AG10803 (cell line): Measurements from ENCODE around the gene CABP2.

Experiments
- DNase-seq: peaks from one replicate; pipeline ENCODE4 v3.0.0; 2010; ENCODE audit warnings: low read depth
- H3K4me3 ChIP-seq: 2 replicates; pipeline ENCODE4 v1.5.1; 2011; ENCODE audit warnings: mild to moderate bottlenecking, low read length, control low read depth
- TF ChIP-seq, protein P1 (sequence below): conservative IDR thresholded peaks from 2 replicates; pipeline ENCODE4 v1.5.1; 2011; ENCODE audit warnings: mild to moderate bottlenecking, low read length, control low read depth, inconsistent platforms

CABP2 gene

DNA sequence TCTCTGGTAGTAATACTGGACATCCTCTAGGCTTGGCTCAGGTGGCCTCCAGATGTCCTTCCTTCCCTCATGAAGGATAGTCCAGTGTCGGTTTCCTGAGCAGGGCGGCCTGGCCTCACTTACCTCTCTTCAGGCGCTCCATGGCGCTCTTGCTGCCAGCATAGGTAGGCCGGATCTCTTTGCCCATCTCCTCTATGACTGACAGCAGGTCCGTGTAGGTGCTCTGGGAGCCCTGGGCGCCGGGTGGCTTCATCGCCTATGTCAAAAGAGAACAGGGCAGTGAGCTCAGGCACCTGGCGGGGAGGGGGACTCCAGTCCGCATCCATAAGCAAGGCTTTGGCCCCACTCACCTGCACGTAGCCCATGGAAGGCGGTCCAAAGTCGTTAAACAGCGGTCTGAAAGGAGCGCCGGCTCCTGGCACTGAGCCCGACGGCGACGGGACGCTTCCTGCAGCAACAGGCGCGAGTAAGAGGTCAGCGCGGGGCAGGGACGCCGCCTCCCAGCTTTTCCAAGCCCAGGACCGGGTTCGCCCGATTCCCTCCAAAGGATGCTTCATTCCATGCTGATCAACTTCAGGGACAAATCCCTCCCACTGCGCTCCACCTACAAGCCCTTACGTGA is 15.9 kb downstream of the CABP2 start:
- peak overlapping the region; percentile 77 for H3K4me3 ChIP-seq
- peak; percentile 64 for DNase-seq
- TF ChIP-seq, protein P1, sequence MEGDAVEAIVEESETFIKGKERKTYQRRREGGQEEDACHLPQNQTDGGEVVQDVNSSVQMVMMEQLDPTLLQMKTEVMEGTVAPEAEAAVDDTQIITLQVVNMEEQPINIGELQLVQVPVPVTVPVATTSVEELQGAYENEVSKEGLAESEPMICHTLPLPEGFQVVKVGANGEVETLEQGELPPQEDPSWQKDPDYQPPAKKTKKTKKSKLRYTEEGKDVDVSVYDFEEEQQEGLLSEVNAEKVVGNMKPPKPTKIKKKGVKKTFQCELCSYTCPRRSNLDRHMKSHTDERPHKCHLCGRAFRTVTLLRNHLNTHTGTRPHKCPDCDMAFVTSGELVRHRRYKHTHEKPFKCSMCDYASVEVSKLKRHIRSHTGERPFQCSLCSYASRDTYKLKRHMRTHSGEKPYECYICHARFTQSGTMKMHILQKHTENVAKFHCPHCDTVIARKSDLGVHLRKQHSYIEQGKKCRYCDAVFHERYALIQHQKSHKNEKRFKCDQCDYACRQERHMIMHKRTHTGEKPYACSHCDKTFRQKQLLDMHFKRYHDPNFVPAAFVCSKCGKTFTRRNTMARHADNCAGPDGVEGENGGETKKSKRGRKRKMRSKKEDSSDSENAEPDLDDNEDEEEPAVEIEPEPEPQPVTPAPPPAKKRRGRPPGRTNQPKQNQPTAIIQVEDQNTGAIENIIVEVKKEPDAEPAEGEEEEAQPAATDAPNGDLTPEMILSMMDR, result no peak

DNA sequence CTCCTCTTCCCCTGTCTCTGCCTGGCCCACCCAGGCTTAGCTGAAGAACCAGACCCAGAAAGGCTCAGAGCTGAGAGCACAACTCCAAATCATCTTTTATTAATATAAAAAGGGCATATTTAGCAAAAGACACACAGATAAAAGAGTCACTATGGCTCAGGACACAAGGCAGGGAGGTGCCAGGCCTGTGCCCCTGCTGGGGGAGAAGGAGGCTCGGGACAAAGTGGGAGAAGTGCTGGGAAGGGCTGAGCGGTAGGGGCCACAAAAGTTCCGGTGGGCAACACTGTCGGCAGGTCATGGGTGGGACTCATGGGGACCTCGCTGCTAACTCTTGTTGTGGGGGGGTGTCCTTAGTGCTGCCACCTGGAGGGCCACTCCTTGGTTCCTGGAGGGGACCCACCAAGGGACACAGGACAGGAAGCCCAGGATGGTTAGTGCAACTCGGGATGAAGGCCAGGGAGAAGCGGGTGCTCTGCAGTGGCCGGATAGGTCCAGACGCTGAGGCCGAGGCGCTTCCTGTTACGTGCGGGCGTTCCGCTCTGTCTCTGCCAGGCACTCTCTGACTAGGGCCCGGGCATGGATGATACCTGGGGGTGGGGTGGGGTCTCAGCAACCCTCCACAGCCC is 16.7 kb downstream of the CABP2 start:
- H3K4me3 ChIP-seq, result no peak overlapping the region; the same call in 1 of the 2 replicates
- no peak for DNase-seq
- TF ChIP-seq, protein P1, result no peak

DNA sequence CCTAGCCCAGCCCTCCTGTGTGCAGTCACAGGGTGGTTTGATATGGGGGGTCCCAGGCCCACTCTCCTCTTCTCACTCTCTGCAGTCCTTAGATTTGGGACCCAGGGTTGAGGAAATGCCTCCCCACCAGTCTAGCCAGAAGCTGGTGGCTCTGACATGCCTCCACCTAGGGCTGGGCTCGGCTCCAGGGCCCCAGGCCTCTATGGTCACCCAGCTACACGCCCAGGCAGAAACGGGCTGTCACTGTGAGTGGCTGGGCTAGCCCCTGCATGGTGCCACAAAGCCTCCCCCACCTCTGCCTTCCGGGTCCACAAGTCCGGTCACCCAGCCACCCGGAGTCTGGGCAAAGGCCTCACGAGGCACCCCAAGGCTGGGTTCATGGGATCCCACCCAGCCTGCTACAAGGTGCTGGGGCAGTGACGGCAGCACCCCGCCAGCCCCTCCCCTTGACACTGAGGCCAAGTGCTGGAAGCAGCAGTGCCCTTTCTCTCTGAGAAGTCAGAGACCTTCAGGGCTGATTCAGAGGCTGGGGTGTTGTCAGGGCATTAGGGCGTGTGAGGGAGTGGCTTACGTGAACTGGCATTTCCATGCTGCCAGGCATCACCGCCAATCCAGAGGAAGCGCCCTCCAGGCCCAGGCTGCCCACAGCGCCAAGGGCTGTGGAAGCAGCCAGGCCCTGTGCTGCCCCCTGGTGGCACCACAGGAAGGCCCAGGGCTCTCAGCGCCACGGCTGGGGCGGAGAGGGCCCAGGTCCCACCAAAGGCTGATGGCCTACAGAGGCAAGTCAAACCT is 17.4 kb downstream of the CABP2 start:
- TF ChIP-seq, protein P1, result peak; percentile 83
- peak overlapping the region; percentile 45 for H3K4me3 ChIP-seq
- peak; percentile 93 for DNase-seq

DNA sequence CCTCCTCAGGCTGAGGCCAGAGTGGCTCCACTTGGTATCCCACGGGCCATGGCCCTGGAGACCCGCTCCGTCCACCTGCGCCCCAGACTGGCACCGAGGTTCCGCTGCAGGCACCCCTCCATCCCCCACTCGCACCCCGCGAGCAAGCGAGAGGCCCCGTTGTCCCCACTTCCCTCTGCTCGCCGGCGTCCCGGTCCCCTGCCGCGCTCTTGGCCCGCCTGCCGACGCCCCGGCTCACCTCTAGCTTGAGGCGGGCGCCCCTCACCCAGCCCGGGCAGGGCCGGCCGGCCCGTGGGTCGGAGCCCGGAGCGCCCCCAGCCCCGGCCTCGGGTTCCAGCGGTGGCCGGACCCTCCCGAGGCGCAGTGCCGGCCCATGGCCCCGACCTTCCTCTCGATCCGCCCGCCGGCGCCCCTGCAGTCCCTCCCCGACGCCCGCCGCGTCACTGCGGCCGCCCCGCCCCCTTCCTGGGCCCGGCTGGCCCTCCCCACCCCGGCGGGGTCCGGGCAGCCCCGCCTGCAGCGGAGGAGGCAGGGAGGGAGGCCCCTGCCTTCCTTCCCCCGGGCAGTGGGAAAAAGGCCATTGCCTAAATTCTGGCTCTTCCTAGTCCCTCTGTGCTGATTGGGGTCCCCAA is 18.2 kb downstream of the CABP2 start, which contains the start of gene PITPNM1:
TSS of gene PITPNM1 (minus strand) at position 414 of the 632 bp plus-strand sequence. CDS start 1,183 bp downstream, outside the sequence.
- H3K4me3 ChIP-seq, result peak within 1 kb of the TSS; percentile 76
- DNase-seq, result peak; percentile 29
- TF ChIP-seq, protein P1, result no peak

DNA sequence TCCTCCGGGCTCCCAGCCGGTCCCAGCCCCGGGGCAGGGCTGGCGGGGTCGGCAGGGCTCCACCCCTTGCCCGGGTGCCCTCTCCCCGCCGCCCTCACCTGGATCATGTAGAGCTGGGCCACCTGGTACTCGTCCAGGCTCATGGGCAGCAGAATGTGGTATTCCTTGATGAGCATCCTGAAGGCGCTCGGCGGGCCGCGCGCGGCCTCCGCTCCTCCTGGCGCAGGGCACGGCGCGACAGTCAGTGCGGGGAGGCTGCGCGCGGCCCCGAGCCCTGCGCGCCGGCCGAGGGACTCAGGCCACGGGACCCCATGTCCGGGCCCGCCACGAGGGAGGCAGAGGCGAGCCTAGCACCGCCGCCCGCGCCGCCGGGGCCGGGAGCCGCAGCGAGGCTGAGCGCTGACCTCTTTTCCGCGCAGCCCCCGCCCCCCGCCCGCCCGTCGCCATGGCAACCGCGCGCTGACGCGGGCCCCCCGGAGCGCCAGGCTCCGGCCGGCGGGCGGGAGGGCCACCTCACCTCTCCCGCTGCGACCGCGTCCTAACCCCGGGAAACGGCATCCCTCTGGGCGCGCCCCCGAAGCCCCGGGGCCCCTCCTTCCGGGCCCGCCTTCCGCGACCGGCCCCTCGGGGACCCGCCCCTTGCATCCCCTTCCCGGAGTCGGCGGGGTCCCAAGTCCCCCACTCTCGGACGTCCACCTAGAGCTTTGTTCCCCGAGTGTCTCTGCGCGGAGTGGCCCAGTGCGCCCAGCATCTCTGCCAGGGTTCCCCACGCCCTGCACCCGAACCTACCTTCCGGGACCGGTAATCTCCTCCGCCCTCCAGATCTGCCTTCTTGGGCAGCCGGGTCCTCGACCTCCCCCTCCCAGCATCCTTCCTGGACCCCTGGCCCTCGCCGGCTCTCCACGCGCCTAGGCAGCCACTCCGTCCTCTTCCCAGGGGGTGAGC is 19.0 kb downstream of the CABP2 start:
- TF ChIP-seq, protein P1, result no peak
- H3K4me3 ChIP-seq, result peak overlapping the region; percentile 76
- no peak for DNase-seq
